Renal cortical epithelial cell (primary cell): ENCODE data around the gene ARHGAP19. TPM values are rescaled to one million over a fixed set of nuclear protein-coding genes. Genes with fewer than 3 reads are reported as not detected.
A peak's percentile ranks its signal among the peaks of the same experiment; 100 is the strongest.
"Not testable (repeated sequence)": the region's sequence is repeated elsewhere in the genome, so short reads cannot be mapped to it uniquely, and the experiment has no call there.

Experiments
- DNase-seq: peaks from one replicate; pipeline ENCODE4 v3.0.0-alpha.2; 2011; ENCODE audit warnings: low read depth
- total RNA-seq: library from RNA; depleted of rRNA; stranded (reverse); fragments of >200 nt; gene quantifications from 2 replicates; pipeline ENCODE4 v1.2.3, GENCODE V29; 2014

Gene ARHGAP19
- total RNA-seq, 1 donor from 2014 or later = 3.2 TPM

DNA sequence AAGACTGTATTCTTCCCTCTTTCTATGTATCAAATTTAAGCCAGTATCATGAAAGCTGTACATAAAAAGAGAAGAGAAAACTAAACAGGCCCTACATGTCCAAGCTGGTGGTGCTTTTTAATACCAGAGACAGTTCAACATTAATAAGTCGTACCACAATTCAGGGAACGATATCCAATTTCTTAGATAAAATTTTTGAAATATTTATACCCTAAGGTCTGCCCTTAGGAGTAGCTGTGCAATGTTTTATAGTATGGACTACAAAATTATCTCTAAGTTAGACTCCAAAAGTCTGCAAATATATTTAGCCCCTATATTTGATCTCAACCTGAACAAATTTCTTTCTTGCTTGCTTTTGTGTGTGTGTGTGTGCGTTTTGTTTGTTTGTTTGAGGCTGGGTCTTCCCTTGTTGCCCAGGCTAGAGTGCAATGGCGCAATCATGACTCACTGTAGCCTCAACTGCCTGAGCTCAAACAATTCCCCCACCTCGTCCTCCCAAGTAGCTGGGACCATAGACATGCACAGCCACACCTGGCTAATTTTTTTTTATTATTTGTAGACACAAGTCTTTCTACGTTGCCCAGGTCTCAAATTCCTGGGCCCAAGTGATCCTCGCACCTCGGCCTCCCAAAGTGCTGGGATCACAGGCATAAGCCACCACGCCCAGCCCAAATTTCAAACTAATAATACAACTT, 13.2 kb downstream of the ARHGAP19 start:
- peak; percentile 41 for DNase-seq

- peak; percentile 75 for DNase-seq
Observed at GRCh38 chr10:97278491-97278989, 13.9 kb downstream of the ARHGAP19 start.

DNA sequence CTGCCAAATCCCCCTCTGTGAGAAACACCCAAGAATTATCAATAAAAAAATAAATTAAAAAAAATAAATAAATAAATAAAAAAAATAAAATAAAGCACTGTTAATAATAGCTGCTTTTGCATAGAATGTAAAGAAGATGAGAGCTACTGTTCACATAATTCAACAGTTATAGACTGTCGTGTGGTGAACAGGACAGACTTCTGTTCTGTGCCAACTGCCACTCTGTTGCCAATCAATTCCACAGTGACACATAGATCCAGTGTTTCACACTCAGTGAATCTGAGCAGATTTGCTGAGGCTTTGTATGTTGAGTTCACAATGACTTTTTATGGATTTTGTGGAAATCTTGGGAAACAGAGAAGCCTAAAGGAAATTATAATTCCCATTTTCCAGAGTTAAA, 14.9 kb downstream of the ARHGAP19 start:
- DNase-seq = no peak

DNA sequence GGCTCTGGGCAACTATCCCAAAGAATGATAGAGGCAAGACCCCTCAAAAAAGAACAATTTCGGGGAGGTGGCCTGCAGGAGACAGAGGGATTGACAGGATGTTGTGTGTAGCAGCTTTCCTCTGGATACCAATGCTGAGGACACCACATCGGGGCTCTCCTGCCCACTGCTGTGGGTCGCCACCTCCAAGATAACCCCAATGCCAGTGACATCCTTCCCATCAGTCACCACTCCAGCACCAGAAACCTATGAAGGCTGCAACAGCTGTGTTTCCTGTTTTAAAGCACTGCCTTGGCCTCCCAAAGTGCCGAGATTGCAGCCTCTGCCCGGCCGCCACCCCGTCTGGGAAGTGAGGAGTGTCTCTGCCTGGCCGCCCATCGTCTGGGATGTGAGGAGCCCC, 17.6 kb downstream of the ARHGAP19 start:
- DNase-seq = no peak

DNA sequence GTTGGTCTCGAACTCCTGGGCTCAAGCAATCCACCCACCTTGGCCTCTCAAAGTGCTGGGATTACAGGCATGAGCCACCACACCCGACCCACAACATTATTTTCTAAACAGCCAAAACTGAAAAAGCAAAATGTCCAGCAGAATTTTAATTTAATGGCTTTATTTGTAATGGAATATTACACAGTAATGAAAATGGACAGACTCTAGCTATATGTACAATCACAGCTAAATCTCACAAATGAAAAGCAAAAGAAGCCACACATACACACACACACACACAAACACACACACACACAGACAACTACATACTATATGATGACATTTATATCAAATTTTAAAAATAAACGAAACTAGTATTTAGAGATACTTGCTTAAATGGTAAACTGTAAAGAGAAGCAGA, 18.7 kb downstream of the ARHGAP19 start:
- DNase-seq = no peak

DNA sequence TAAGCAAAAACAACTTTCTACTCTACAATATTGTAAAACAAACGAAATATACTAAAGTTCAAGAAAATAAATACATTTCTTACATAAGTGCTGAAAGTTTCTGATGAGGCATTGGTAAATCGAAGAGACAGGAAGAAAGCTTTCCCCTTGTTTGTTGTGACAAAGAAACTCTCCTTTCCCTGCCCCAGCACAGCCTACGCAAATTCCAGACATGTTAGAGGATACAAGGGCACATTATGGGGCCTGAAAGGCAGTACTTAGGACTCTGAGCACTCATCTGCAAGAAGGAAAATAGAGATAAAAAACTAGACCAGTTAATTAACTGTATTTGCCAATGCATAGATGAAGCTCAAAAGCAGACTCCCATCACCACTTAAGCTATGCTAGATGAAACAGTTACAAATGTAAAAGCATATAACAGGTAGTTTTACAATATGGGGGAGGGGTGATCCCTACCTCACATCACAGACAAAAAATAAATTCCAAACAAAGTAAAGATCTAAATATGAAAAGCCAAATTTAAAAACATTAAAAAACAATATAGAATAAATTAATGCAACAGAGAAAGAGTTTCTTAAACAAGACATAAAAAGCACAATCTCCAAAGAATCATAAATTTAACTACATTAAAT, 21.8 kb downstream of the ARHGAP19 start:
- no peak for DNase-seq

GRCh38 chr10:97267671-97268070, 24.8 kb downstream of the ARHGAP19 start:
- DNase-seq = no peak

- not testable (repeated sequence) for DNase-seq
Observed at GRCh38 chr10:97265095-97265494, 27.3 kb downstream of the ARHGAP19 start.

GRCh38 chr10:97263971-97264370, 28.5 kb downstream of the ARHGAP19 start:
- no peak for DNase-seq

- no peak for DNase-seq
Observed at GRCh38 chr10:97261656-97262055, 30.8 kb downstream of the ARHGAP19 start.

GRCh38 chr10:97261183-97261582, 31.3 kb downstream of the ARHGAP19 start:
- DNase-seq = no peak

GRCh38 chr10:97259119-97259518, 33.3 kb downstream of the ARHGAP19 start:
- DNase-seq = no peak

- no peak for DNase-seq
Observed at GRCh38 chr10:97256356-97256755, 36.1 kb downstream of the ARHGAP19 start.

GRCh38 chr10:97255512-97256293, 36.7 kb downstream of the ARHGAP19 start:
- DNase-seq = no peak

GRCh38 chr10:97254694-97255093, 37.7 kb downstream of the ARHGAP19 start:
- no peak for DNase-seq

- DNase-seq = no peak
Observed at GRCh38 chr10:97250952-97251351, 41.5 kb downstream of the ARHGAP19 start.

DNA sequence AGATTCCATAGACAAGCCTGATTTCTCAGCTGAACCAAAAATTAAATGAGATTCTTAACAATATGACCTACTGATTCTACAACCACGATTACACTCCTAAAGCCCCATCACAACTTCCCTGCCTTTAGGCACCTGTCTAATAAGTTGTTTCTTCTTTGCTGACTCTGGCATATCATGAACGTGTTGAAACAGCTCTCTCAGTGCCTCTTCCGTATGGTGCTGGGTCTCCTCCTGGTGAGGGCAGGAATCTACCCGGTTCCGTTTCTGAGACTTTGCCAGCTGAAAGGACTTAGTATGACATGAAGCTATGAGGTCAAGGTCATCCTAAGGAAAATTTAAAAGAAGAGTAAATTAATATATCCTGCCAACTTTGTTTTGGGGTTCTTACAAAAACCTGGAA, 48.6 kb downstream of the ARHGAP19 start:
- no peak for DNase-seq

DNA sequence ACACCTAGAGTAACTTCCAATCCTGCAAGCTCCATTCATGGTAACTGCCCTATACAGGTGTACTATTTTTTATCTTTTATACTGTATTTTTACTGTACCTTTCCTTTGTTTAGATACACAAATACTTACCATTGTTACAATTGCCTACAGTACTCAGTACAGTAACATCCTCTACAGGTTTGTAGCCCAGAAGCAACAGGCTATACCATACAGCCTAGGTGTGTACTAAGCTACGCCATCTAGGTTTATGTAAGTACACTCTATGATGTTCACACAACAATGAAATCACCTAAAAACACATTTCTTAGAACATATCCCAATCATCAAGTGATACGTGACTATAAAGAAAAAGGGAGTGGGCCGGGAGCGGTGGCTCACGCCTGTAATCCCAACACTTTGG, 53.6 kb downstream of the ARHGAP19 start:
- DNase-seq = no peak

DNA sequence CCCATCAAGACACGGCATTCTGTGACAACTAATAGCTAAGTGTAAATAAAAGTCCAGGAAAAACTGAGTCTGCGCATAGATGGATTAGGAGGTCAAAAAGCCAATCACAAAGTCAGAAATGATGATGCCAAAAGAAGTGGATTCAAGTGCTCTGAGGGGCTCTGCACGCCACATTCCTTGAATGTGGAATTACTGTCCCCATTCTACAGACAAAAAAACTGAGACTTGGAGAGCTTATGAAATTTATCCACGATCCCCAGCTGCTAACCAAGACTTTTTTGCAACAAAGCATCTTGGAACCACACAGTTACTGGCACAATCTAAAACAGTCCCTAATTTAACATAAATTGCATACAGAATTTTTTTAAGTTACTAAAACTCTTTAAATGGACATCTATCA, 57.1 kb downstream of the ARHGAP19 start:
- DNase-seq = no peak

- peak; percentile 57 for DNase-seq
Observed at GRCh38 chr10:97234400-97234799, 58.0 kb downstream of the ARHGAP19 start.

- DNase-seq = no peak
Observed at GRCh38 chr10:97230146-97230545, 62.3 kb downstream of the ARHGAP19 start.

DNA sequence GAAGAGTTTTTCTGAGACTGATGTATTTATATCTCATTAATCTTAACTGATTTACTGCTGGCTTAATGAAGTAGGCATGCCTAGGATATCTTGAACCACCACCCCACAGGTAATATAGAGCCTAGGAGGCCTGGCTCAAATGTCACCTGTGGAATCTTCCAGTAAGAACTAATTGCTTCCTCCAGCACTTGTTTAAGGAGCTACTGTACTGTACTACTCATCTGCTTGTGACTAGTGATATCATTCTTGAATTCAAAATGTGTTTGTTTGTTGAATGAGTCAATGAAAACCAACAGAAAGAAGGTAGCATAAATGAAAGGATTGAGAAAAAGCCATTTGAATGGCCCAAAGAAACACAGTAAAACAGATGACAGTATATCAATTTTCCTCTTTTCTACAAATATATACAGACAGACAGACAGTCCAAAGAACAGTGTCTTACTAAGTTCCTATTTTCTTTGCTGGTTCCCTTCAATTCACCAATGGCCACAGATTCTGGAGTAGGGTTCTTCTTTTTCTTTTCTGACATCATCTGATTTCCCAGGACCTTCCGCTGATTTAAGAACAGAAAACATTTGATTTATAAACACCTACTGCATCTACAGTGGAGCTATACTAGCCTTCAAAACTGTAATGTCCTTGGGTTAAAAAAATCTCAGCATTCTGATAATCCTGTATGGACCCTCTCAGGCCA, 63.0 kb downstream of the ARHGAP19 start:
- peak; percentile 69 for DNase-seq
